ENCODE measurements around the gene GRIK4. TPM values are rescaled to one million over a fixed set of nuclear protein-coding genes. Genes with fewer than 3 reads are reported as not detected.

GRIK4 gene
- polyA plus RNA-seq, 2 donors = 0.09 to 0.12 TPM

DNA sequence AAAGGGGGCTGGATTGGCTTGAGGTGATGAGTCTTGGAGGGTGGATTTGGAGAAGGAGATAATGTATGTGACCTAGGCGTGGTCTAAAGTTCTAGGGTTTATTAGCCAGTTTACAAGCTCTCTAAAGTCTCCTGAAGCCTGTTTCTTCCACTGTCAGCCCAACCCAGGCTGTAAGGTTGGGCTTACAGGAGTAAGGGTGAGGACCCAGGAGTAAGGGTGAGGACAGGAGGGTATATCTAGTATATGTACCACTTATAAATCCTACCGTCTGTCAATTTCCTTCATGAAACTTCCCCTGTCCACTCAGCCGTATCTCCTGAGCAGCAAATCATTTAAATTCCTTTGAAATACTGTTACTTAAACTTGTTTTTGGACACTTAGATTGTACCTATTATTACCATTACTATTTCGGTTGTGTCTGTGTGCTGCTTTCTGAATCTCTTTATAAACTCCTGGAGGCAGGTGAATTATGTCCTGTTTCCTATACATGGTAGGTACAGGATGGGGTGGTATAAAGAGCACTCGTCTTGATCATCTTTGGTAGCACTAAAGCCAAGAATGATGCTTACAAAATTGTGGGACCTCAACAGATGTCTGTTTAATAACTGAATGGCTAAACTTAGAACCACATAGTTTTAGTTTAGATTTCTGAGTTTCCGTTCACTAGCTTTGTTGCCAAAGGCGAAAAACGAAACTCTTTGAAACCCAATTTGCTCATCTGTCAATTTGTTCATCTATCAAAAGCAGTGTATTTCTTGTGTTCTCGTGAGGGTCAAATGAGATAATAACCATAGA, 192.0 kb downstream of the GRIK4 start:
- H3K9me3 ChIP-seq (ENCODE audit: control insufficient read depth in 2 of 2, insufficient read depth in 1 of 2, low read depth in 1 of 2, low read length in 1 of 2) = peaks cover 0 to 12% of the 10 kb centered on the region in 2 donors
- H3K36me3 ChIP-seq (ENCODE audit: control insufficient read depth in 2 of 2, insufficient read depth in 2 of 2, low read length in 1 of 2) = no peaks in the 10 kb centered on the region
- H3K4me3 ChIP-seq (ENCODE audit: low read depth in 1 of 2, low read length in 2 of 2) = no peak overlapping the region
- no peaks in the 10 kb centered on the region for H3K4me1 ChIP-seq (ENCODE audit: control insufficient read depth in 2 of 2, insufficient read depth in 2 of 2, low read length in 1 of 2)
- H3K27ac ChIP-seq (ENCODE audit: low read depth in 2 of 2, low read length in 1 of 2) = no peak overlapping the region
- no peaks in the 10 kb centered on the region for H3K27me3 ChIP-seq (ENCODE audit: control insufficient read depth in 1 of 2, insufficient read depth in 2 of 2, low read length in 2 of 2)
- WGBS, 2 donors = 81 to 84% methylated on average over 9 of the region's 9 CpGs

DNA sequence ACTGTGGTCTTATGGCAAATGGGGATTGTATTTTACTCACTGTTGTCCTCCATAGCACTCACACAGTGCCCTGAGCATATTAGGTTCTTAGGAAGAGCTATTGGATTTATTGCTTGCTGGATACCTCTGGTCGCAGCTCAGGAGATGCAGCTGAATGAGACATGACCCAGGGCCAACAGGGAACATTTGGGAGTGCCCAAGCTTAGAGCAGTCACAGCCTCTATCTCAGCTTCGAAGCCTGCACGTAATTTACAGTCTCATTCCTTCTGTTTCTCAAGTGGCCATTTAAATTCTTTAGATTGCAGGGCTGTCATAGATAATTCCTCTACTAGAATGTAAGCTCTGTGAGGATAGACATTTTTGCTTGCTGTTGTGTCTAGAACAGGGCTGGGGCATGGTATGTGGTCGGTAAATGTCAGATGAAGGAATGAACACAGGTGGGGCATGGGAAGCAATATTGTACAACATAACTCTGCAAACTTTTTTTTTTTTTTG, 192.8 kb downstream of the GRIK4 start:
- Histone ChIP-seq H3K4me3 (ENCODE audit: low read depth in 1 of 2, low read length in 2 of 2) (no peak overlapping the region), H3K27me3 (ENCODE audit: control insufficient read depth in 1 of 2, insufficient read depth in 2 of 2, low read length in 2 of 2) (no peaks in the 10 kb centered on the region), H3K27ac (ENCODE audit: low read depth in 2 of 2, low read length in 1 of 2) (no peak overlapping the region), H3K4me1 (ENCODE audit: control insufficient read depth in 2 of 2, insufficient read depth in 2 of 2, low read length in 1 of 2) (no peaks in the 10 kb centered on the region), H3K9me3 (ENCODE audit: control insufficient read depth in 2 of 2, insufficient read depth in 1 of 2, low read depth in 1 of 2, low read length in 1 of 2) (peaks cover 0 to 12% of the 10 kb centered on the region in 2 donors), H3K36me3 (ENCODE audit: control insufficient read depth in 2 of 2, insufficient read depth in 2 of 2, low read length in 1 of 2) (no peaks in the 10 kb centered on the region)
- WGBS, 2 donors = 86 to 90% methylated on average over 4 of the region's 4 CpGs

DNA sequence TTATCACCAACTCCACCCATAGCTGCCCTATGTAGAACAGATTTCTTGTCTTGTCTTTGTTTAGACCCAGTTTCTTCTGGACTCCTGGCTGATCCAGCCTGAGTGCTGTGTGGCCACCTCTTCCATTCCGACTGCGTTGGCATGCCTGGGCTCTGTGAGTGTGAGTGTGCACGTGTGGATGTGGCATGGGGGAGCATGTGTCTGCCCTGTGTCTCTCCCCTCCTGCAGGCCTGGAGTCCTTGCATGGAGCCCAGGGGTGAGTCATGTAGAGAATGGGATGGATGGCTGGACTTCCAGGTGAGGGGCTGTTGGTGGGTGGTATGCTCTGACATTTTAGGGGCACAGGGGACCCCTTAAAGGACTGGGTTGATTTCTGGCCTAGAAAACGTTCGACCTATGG, 194.7 kb downstream of the GRIK4 start:
- Histone ChIP-seq H3K27ac (ENCODE audit: low read depth in 2 of 2, low read length in 1 of 2) (no peak overlapping the region), H3K9me3 (ENCODE audit: control insufficient read depth in 2 of 2, insufficient read depth in 1 of 2, low read depth in 1 of 2, low read length in 1 of 2) (peaks cover 0 to 12% of the 10 kb centered on the region in 2 donors), H3K36me3 (ENCODE audit: control insufficient read depth in 2 of 2, insufficient read depth in 2 of 2, low read length in 1 of 2) (no peaks in the 10 kb centered on the region), H3K4me3 (ENCODE audit: low read depth in 1 of 2, low read length in 2 of 2) (no peak overlapping the region), H3K4me1 (ENCODE audit: control insufficient read depth in 2 of 2, insufficient read depth in 2 of 2, low read length in 1 of 2) (no peaks in the 10 kb centered on the region), H3K27me3 (ENCODE audit: control insufficient read depth in 1 of 2, insufficient read depth in 2 of 2, low read length in 2 of 2) (no peaks in the 10 kb centered on the region)
- WGBS, 2 donors = 81 to 85% methylated on average over 5 of the region's 5 CpGs

DNA sequence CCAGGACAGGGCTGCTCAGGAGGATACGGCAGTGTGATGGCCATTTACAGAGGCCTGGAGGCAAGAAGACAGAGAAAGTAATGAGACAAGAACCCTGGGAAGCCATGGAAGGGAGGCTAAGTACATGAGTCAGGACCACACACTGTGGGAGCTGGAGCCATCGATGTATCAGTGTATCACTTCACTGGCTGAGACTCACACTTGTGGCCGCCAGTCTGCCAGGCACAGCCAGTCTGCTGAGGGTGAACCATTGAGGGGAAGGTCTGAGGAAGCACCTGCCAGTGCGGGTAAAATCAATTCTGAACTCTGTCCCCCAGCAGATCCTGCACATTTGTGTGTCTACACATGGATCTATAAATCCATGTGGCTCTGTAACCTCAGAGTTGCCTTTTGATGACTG, 195.6 kb downstream of the GRIK4 start:
- Histone ChIP-seq H3K9me3 (ENCODE audit: control insufficient read depth in 2 of 2, insufficient read depth in 1 of 2, low read depth in 1 of 2, low read length in 1 of 2) (peaks cover 0 to 12% of the 10 kb centered on the region in 2 donors), H3K4me3 (ENCODE audit: low read depth in 1 of 2, low read length in 2 of 2) (no peak overlapping the region), H3K4me1 (ENCODE audit: control insufficient read depth in 2 of 2, insufficient read depth in 2 of 2, low read length in 1 of 2) (no peaks in the 10 kb centered on the region), H3K27me3 (ENCODE audit: control insufficient read depth in 1 of 2, insufficient read depth in 2 of 2, low read length in 2 of 2) (no peaks in the 10 kb centered on the region), H3K27ac (ENCODE audit: low read depth in 2 of 2, low read length in 1 of 2) (no peak overlapping the region), H3K36me3 (ENCODE audit: control insufficient read depth in 2 of 2, insufficient read depth in 2 of 2, low read length in 1 of 2) (no peaks in the 10 kb centered on the region)
- WGBS, 2 donors = 85 to 91% methylated on average over 4 of the region's 4 CpGs

DNA sequence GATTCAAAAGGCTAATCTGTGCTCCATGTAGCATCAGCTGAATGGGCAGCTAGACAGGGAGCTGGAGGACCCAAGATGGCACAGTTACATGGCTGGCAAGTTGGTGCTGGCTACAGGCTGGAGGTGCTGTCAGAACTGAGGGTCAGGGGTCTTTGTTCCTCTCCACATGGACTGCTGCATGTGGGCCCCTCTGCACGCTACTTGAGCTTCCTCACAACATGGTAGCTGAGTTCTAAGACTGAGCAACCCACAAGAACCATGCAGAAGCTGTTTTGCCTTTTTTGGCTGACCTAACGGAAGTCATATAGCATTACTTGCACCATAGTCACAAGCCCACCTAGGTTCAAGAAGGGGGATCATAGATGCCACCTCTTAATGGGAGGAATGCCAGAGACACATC, 196.1 kb downstream of the GRIK4 start:
- no peaks in the 10 kb centered on the region for H3K36me3 ChIP-seq (ENCODE audit: control insufficient read depth in 2 of 2, insufficient read depth in 2 of 2, low read length in 1 of 2)
- 83 to 95% methylated on average over 2 of the region's 2 CpGs for whole genome bisulfite sequencing, 2 donors

DNA sequence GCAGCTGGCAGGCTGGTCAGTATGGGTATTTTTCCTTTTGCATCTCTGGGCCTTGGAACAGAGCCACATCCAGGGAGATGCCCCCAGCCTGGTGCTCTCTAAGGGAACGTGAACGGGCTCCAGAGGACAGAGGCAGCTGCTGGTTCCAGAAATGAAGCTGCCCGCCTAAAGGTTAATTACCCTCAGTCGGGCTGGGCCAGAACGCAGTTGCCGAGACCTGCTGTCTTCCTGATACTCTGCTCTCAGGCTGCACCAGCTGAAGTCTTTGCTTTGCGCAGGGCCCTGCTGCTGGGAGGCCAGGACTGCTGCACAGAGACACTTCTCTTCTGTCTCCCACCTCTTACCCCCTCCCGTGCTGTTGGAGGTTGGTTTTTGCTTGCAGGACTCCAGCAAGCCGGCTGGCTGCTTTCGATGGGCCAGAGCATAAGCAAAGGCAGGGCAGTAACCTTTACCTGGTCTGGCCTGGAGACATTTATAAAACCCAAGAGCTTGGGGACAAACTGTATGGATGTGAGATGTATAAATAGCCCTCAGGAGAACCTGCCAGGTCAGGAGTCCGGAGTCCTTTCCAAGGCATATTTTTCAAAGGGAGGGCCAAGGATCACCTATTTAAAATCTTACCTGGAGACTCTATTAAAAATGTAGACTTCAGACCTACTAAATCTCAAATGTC, 197.1 kb downstream of the GRIK4 start:
- Histone ChIP-seq H3K27ac (ENCODE audit: low read depth in 2 of 2, low read length in 1 of 2) (no peak overlapping the region), H3K4me1 (ENCODE audit: control insufficient read depth in 2 of 2, insufficient read depth in 2 of 2, low read length in 1 of 2) (no peaks in the 10 kb centered on the region), H3K4me3 (ENCODE audit: low read depth in 1 of 2, low read length in 2 of 2) (no peak overlapping the region), H3K27me3 (ENCODE audit: control insufficient read depth in 1 of 2, insufficient read depth in 2 of 2, low read length in 2 of 2) (no peaks in the 10 kb centered on the region), H3K36me3 (ENCODE audit: control insufficient read depth in 2 of 2, insufficient read depth in 2 of 2, low read length in 1 of 2) (no peaks in the 10 kb centered on the region), H3K9me3 (ENCODE audit: control insufficient read depth in 2 of 2, insufficient read depth in 1 of 2, low read depth in 1 of 2, low read length in 1 of 2) (peaks cover 0 to 12% of the 10 kb centered on the region in 2 donors)
- 76 to 88% methylated on average over 11 of the region's 11 CpGs for WGBS, 2 donors

More for the DNA sequence above, 196.1 kb downstream of the GRIK4 start:
- Histone ChIP-seq H3K27me3 (ENCODE audit: control insufficient read depth in 1 of 2, insufficient read depth in 2 of 2, low read length in 2 of 2) (no peaks in the 10 kb centered on the region), H3K4me3 (ENCODE audit: low read depth in 1 of 2, low read length in 2 of 2) (no peak overlapping the region), H3K27ac (ENCODE audit: low read depth in 2 of 2, low read length in 1 of 2) (no peak overlapping the region), H3K9me3 (ENCODE audit: control insufficient read depth in 2 of 2, insufficient read depth in 1 of 2, low read depth in 1 of 2, low read length in 1 of 2) (peaks cover 0 to 12% of the 10 kb centered on the region in 2 donors), H3K4me1 (ENCODE audit: control insufficient read depth in 2 of 2, insufficient read depth in 2 of 2, low read length in 1 of 2) (no peaks in the 10 kb centered on the region)

DNA sequence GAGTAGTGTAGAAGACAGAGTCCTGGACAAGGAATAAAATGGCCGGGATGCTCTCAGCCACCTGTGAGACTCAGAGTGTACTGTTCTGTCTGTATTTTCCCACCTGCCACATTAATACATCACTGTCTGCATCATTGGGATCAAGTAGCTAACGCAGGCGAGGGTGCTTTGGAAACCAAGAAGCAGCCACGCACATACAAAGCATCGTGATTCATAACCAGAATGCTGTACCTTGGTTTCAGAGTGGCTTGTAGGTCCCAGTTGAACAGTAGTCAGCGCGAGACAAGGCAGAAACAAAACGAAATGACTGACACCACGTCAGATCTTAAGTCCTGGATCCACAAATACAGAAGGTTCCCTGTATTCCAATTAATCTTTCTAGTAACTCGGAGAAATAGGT, 198.3 kb downstream of the GRIK4 start:
- H3K9me3 ChIP-seq (ENCODE audit: control insufficient read depth in 2 of 2, insufficient read depth in 1 of 2, low read depth in 1 of 2, low read length in 1 of 2) = peaks cover 0 to 12% of the 10 kb centered on the region in 2 donors
- no peaks in the 10 kb centered on the region for H3K4me1 ChIP-seq (ENCODE audit: control insufficient read depth in 2 of 2, insufficient read depth in 2 of 2, low read length in 1 of 2)
- H3K27me3 ChIP-seq (ENCODE audit: control insufficient read depth in 1 of 2, insufficient read depth in 2 of 2, low read length in 2 of 2) = no peaks in the 10 kb centered on the region
- no peaks in the 10 kb centered on the region for H3K36me3 ChIP-seq (ENCODE audit: control insufficient read depth in 2 of 2, insufficient read depth in 2 of 2, low read length in 1 of 2)
- WGBS, 2 donors = 82 to 85% methylated on average over 10 of the region's 10 CpGs
- H3K27ac ChIP-seq (ENCODE audit: low read depth in 2 of 2, low read length in 1 of 2) = no peak overlapping the region
- no peak overlapping the region for H3K4me3 ChIP-seq (ENCODE audit: low read depth in 1 of 2, low read length in 2 of 2)

DNA sequence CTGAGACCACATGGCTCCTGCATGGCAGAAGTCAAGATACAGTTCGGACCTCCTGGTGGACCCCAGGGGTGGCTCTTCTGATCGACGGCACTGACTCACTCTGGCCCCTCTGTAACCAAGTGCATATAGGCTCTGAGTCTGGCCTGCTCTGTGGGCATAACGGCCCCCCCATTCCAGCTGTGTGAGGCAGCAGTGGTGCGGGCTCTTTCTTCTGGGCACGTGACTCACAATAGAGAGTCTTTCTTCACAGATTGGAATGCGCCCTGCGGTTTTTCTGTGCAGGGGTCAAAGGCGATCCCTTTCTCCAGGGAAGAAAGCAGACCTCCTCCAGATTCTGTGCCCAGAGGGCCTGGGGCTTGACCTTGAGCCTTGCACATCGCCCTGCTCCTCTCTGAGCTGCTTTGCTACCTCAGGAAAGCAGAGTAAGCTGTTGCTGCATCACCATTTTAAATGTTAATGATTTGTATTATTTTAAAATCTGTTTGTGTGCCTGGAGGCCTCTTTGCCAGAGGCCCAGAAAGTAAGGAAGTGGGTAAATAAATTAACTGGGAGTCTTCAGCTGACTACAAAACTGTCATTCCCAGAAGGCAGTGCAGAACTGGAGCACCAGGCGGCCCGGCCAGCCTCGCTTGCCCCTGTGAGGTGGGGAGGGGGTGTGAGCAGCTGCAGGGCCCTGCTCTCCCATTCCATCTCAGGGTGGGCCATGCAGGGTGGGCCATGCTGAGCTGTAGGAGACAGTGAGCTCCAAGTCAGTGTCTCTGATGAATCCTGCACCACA, 199.0 kb downstream of the GRIK4 start:
- WGBS, 2 donors = 39 to 44% methylated on average over 13 of the region's 13 CpGs
- Histone ChIP-seq H3K27ac (ENCODE audit: low read depth in 2 of 2, low read length in 1 of 2) (peak overlapping the region; percentile 8 to 11), H3K27me3 (ENCODE audit: control insufficient read depth in 1 of 2, insufficient read depth in 2 of 2, low read length in 2 of 2) (no peaks in the 10 kb centered on the region), H3K4me3 (ENCODE audit: low read depth in 1 of 2, low read length in 2 of 2) (no peak overlapping the region), H3K36me3 (ENCODE audit: control insufficient read depth in 2 of 2, insufficient read depth in 2 of 2, low read length in 1 of 2) (no peaks in the 10 kb centered on the region), H3K9me3 (ENCODE audit: control insufficient read depth in 2 of 2, insufficient read depth in 1 of 2, low read depth in 1 of 2, low read length in 1 of 2) (peaks cover 0 to 12% of the 10 kb centered on the region in 2 donors), H3K4me1 (ENCODE audit: control insufficient read depth in 2 of 2, insufficient read depth in 2 of 2, low read length in 1 of 2) (no peaks in the 10 kb centered on the region)

DNA sequence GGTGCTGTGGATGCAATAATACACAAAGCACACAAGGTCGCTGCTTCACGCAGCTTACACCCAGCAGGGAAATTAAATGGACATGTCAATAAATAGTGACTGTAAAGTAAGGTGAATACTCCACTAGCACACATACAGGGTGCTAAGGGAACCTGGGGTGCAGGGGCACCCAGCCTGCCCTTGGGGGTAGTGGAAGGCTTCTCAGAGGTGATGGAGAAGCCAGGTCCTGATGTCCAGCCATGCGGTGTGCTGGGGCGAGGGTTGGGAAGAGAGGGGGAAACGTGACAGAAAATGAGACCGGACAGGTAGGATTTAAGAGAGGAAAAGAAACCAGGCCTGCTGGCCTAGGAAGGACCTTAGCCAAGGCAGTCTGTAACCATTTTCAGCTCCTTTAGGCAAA, 200.5 kb downstream of the GRIK4 start:
- no peaks in the 10 kb centered on the region for H3K36me3 ChIP-seq (ENCODE audit: control insufficient read depth in 2 of 2, insufficient read depth in 2 of 2, low read length in 1 of 2)
- no peak overlapping the region for H3K4me3 ChIP-seq (ENCODE audit: low read depth in 1 of 2, low read length in 2 of 2)
- H3K9me3 ChIP-seq (ENCODE audit: control insufficient read depth in 2 of 2, insufficient read depth in 1 of 2, low read depth in 1 of 2, low read length in 1 of 2) = peaks cover 0 to 7% of the 10 kb centered on the region in 2 donors
- H3K4me1 ChIP-seq (ENCODE audit: control insufficient read depth in 2 of 2, insufficient read depth in 2 of 2, low read length in 1 of 2) = no peaks in the 10 kb centered on the region
- H3K27ac ChIP-seq (ENCODE audit: low read depth in 2 of 2, low read length in 1 of 2) = no peak overlapping the region
- H3K27me3 ChIP-seq (ENCODE audit: control insufficient read depth in 1 of 2, insufficient read depth in 2 of 2, low read length in 2 of 2) = no peaks in the 10 kb centered on the region
- WGBS, 2 donors = 93 to 94% methylated on average over 6 of the region's 6 CpGs
